SK-N-SH (cell line): ENCODE data around the gene ZSCAN22.

Experiments used
- CTCF ChIP-seq: fragments of 200-600 bp; sonication (generic); IDR thresholded peaks from 2 replicates; pipeline ENCODE4 v1.6.1; 2017; ENCODE audit warnings: antibody characterized with exemption, mild to moderate bottlenecking, moderate library complexity
- FOXJ3 ChIP-seq: sonication (generic); formaldehyde crosslinking; IDR thresholded peaks from 2 replicates; pipeline ENCODE4 v1.5.1; 2020; ENCODE audit warnings: mild to moderate bottlenecking, missing genetic modification reagents
- GATA2 ChIP-seq: sonication (generic); formaldehyde crosslinking; IDR thresholded peaks from 2 replicates; pipeline ENCODE4 v1.5.0; 2020; ENCODE audit warnings: mild to moderate bottlenecking, missing genetic modification reagents
- NRF1 ChIP-seq: IDR thresholded peaks from 2 replicates; pipeline ENCODE4 v1.6.1; 2012; ENCODE audit warnings: low read depth, mild to moderate bottlenecking, low read length
- TCF12 ChIP-seq: IDR thresholded peaks from 2 replicates; pipeline ENCODE4 v1.4.0; 2012

- TF ChIP-seq TCF12, result no peak
- no peak for TF ChIP-seq CTCF
- TF ChIP-seq GATA2 (CRISPR knock-in tag), result no peak
- no peak for TF ChIP-seq NRF1
- no peak for TF ChIP-seq FOXJ3 (CRISPR knock-in tag)
Observed at GRCh38 chr19:58291943-58292342, 34.9 kb upstream of the ZSCAN22 start.
